Measurements from ENCODE around the gene ZNF362.

GRCh38 chr1:33347650-33347992, 91.3 kb downstream of the ZNF362 start:
- TF ChIP-seq CTCF (IDR thresholded peaks at IDR 0.05; ENCODE audit: borderline replicate concordance, extremely low read depth, low read length, poor library complexity, severe bottlenecking) (no peak), EZH2 (IDR thresholded peaks at IDR 0.05; ENCODE audit: borderline replicate concordance, low read depth, low read length, severe bottlenecking) (no peak)

Measured in DND-41 (cell line).